D341Med (cell line): ENCODE results near the gene TMED4.
A peak's percentile ranks its signal among the peaks of the same experiment; 100 is the strongest.
"Not testable (repeated sequence)": the region's sequence is repeated elsewhere in the genome, so short reads cannot be mapped to it uniquely, and the experiment has no call there.

Experiments used
- DNase-seq: peaks from one replicate; pipeline ENCODE4 v3.0.0; 2012; ENCODE audit warnings: low spot score

The TMED4 gene

DNA sequence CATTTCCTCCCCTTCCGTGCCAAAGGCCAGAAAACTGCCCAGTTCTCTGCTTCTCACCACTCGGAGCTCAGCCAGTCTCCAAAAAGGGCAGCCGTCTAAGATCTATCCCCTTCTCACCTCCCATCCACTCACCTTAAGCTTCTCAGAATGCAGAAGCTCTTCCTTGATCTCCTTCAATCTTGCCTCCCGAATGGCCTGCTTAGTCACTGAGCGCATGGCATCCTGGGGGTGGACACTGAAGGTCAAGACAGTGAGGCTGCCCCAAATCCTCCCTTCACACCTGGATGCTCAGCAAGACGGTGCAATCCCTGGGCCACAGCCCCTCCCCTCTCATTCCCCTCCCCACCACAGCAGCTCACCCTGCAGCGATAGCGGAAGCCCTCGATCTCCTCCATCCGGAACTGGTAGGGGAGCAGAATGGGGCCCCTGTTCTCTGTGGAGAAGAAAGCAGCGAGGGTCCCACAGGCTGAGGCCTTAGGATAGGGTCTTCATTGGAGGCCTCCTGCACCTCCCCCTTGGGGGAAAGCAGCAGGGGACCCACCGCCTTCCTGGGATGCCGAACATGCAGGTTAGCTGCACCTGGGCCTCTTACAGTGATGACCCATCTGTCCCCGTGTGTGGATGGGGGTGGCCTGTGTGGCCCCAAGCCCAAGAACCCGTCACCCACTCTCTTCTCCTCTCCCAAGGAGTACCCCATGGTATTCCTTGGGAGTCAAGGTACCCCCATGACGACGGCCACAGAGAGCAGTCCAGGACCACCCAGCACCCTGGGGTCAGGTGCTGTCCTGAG, 13.1 kb downstream of the TMED4 start:
- DNase-seq, result no peak

DNA sequence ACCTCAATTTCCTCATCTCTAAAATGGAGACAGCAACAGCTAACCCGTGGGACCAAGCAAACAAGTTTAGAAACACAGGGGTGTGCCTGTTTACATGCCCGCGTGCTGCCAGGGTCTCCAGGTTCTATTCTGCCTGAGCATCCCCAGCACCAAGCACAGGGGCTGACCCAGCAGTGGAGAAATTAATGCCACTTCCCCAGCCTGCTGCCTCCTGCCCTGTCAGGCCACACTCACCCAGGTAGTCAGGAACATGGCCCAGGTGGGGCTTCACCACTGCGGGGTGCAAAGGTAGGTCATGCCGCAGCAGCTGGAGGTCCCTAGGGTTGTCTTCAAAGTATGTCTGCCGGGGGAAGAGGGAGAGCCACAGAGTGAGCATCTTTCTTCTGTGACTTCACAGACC, 14.1 kb downstream of the TMED4 start:
- no peak for DNase-seq

DNA sequence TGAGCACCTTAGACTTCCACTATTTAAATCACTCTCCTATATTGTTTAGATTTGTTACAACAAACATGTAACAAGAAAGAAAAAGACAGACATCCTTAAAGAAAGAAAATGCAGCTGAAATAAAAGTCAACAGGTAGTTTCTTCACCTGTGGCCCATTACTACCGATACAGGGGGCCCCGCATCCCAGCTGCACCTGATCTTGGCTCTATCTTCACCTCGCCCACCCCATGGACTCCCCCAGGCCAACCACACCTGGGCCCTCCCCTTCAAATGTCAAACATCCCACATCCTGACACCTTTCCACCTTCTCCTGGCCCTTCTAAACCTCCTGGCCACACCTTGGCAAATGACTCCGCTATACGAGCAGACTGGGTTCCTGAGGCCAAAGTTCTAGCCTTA, 15.4 kb downstream of the TMED4 start:
- no peak for DNase-seq

DNA sequence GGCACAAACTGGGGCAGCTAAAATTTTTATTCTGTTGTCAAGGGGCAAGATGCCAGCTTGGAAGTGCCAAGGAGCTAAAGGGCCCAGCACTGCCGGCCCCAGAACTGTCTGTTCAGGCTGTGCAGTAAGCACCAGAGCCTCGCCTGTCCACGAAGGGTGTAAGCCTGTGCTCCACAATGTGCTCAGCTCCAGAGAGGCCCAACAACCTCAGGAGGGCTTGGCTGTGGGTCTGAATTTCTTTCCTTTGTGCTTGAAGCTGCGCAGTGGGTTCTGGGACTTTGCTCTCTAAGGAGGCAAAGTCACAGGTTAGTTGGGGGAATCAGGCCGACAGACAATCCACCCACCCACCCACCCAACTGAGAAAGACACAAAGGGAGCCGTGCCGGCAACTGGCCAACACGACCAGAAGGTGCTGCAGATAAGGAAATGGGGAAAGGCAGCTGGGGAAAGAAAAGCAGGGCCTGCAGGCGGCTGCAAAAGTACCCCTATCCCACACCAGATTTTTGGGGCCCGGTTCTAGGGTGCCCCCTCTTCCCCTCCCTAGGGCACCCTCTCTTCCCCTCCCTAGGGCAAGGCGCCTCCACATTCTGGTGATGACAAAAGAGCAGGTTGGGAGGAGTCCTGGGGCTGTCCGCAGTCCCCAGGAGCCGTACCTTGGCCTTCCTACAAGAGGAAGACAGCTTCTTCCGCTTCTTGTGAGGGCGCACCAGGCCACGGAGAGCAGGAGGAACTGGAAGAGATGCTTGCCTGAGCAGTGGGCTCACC, 16.1 kb downstream of the TMED4 start:
- no peak for DNase-seq

DNA sequence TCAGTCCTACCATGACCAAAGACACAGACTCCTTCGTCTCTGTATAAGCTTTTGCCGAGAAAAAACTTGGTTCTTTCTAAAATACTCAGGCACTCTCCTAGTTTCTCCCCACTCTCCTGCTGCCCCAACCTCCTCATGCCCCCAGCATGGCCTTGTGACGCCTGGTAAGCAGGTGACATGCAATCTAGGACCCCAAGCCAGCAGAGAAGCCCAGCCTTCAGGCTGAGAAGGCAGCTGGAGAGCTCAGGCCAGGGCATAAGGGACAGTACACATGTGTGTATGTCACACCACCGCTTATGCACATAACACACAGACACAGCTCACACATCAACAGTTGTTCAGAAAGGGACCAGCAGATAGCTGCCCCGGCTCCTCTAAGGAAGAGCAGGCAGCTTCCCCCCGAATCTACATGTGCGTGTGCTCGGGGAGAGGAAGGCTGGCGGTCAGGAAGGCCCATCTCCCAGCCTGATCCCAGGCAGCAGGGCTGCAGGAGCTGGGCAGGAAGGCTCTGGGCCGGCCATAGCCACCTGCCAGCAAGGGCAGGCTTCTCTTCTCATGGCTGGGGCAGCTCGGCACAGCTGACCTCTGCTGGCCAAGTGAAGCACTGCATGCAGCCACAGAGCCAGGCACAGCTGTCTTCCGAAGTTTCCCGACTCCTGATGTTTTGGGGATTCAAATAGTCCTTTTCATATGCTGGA, 16.8 kb downstream of the TMED4 start:
- DNase-seq, result peak; percentile 88

DNA sequence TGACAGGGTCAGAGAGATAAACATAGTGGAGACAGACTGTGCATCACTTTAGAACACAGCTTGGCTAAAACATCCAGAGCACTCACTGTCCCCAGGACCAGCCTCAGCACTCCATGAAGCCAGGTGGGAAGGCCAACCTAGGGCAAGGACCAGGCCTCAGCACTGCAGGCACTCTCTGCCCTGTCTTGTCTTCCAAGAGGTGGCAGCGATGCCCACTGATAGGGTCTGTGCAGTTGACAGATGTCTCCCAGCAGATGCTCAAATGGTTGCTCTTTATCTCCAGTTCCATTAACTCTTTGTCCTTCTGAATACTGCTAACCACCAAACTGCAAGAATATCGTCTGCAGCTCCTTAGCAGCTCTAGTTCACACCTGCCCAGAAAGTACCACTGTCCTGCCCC, 17.4 kb downstream of the TMED4 start:
- no peak for DNase-seq

DNA sequence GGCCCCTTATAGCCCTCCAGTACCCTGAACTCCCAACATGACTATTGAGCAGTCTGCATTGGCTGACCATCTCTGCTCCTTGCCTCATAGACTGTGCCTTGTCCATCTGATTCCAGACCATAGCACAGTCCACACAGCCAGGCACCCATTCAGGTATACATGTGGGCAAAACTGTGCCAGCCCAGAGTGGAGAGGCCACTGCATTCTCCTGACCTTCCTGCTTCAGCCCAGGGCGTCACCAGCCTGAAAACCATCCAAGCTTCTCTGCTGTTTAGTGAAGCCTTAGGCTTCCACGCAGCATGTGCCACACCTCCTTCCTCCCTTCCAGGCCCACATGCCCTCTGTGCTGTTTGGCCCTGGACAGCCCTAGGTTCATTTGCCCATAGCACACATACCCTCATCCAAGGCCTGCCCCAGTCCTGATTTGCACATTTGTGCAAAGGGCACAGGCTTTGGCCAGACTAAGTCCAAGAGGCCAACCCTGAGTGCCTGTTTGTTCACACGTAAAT, 18.8 kb downstream of the TMED4 start:
- DNase-seq, result no peak

DNA sequence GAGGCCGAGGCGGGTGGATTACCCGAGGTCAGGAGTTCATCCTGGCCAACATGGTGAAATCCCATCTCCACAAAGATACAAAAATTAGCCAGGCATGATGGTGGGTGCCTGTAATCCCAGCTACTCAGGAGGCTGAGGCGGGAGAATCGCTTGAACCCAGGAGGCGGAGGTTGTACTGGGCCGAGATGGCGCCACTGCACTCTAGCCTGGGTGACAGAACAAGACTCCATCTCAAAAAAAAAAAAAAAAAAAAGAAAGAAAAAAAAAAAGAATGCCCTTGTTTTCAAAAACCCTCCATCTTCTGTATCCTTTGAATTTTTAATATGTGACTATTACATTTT, 19.4 kb downstream of the TMED4 start:
- DNase-seq, result not testable (repeated sequence)

DNA sequence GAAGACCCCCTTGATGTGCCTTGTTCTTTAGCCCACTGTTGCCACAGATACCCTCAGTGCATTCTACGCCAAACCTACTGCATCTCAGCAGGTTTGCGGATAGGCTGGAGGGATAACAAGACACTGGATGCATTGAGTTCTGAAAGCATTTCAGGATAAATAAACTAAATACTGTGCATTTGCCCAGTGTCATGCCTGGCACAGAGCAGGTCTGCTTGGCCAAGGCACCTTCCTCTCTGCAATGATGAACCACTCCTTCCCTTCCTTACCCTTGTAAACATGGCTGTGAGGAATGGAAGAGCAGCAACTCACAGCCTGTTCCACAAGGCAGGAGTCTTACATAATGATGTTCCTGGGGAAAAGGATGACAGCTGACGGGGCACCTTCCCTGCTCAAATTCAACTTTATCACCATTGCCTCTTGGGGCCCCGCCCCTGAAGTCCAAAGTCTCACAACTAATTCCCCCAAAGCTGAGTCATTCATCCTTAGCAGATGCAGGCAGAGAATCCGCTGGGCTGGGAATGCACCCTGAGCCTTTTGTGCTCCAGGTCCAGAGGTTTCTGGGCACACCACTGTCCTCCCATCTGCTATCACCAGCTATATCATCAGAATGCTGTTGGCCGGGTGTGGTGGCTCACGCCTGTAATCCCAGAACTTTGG, 19.9 kb downstream of the TMED4 start:
- no peak for DNase-seq

DNA sequence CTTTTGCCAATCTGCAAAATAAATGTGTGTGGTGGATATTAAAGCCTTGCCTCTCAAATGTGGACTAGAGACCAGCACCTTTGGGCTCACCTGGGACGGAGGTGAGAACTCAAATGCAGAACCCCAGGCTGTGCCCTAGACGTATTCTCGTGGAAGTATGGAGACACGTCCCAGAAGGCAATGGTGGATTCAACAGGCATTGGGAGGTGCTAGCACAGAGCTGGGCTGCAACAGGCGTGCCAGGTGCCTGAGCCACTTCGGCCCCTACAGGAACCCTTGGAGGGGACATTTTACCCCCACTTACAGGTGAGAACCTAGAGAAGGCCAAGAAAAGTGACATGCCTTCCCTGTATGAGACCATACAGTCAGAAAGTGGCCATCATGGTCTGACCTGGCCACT, 20.6 kb downstream of the TMED4 start:
- no peak for DNase-seq

DNA sequence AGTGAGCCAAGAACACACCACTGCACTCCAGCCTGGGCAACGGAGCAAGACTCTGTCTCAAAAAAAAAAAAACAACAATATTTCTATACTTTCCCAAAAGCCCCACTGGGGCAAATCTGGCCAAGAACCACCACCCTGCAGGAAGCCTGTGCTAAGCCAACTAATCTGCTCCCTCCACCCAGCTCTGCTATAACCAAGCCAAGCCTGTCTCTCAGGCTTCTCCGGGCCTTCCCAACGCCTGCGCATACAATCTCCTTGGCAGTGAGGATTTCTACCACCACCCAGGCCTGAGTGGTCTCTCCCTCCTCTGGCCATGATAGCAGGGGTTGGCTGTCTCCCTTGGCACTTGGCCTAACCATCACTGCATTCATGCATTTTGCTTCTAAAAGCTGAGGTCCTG, 22.5 kb downstream of the TMED4 start:
- DNase-seq, result no peak

DNA sequence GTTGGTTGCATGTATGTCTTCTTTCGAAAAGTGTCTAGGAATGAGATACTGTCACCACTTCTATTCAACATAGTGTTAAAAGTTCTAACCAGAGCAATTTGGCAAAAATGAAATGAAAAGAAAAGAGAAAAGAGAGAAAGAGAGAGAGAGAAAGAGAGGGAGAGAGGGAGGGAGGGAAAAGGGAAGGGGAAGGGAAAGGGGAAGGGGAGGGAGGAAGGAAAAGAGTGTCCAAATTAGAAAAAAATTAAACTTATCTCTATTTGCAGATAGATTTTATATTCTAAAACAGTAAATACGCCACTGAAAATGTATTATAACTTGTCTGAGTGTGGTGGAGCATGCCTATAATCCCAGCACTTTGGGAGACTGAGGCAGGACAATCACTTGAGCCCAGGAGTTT, 24.5 kb downstream of the TMED4 start:
- DNase-seq, result no peak

DNA sequence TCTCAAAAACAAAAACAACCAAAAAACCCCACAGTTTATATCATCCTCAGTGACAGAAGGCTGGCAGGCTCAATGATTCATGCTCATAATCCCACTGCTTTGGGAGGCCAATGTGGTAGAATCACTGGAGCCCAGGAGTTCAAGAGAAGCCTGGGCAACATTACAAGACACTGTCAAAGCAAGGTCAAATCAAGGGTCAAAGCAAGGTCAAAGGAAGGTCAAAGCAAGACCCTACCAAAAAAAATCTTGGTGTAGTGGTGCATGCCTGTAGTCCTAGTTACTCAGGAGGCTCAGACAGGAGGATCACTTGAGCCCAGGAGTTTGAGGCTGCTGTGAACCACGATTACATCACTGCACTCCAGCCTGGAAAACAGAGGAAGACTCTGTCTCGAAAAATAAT, 26.7 kb downstream of the TMED4 start:
- no peak for DNase-seq

DNA sequence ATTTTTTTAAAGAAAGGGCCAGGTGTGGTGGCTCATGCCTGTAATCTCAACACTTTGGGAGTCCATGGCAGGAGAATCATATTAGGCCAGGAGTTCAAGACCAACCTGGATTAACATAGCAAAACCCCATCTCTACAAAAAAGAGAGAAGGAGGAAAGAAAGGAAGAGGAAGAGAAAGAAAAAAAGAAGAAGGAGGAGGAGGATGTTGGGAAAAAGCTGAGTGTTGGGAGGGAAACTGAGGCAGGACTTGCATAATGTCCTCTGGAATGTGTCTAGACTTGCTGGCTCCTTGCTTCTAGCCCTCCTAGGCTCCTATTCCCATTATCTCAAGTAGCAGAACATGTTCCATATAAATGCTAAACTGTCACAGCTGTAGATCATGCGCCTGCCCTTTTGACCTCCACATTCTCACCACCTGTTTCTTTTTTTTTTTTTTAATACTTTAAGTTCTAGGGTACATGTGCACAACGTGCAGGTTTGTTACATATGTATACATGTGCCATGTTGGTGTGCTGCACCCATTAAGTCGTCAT, 29.5 kb downstream of the TMED4 start:
- not testable (repeated sequence) for DNase-seq

DNA sequence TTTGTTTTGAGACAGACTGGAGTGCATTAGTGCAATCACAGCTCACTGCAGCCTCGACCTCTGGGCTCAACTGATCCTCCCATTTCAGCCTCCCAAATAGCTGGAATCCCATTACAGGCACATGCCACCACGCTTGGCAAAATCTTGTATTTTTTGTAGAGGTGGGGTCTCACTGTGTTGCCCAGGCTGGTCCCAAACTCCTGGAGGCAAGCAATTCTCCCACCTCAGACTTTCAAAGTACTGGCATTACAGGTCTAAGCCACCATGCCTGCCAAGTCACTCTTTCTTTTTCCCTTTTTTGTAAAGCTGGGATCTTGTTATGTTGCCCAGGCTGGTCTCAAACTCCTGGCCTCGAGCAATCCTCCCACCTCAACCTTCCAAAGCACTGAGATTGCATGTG, 32.6 kb downstream of the TMED4 start:
- DNase-seq, result no peak

DNA sequence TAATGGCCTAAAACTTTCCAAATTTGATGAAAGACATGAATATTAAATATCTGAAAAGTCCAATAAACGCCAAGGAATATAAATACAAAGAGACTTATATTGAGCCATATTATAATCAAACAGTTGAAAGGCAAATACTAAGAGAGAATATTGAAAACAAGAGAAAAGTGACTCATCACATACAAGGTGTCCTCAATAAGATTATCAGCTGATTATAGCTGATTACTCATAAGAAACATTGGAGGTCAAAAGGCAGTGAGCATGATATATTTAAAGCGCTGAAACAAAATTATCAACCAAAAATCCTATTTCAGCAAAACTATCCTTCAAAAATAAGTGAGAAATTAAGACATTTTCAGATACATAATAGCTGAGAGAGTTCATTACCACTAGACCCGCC, 33.1 kb downstream of the TMED4 start:
- no peak for DNase-seq

DNA sequence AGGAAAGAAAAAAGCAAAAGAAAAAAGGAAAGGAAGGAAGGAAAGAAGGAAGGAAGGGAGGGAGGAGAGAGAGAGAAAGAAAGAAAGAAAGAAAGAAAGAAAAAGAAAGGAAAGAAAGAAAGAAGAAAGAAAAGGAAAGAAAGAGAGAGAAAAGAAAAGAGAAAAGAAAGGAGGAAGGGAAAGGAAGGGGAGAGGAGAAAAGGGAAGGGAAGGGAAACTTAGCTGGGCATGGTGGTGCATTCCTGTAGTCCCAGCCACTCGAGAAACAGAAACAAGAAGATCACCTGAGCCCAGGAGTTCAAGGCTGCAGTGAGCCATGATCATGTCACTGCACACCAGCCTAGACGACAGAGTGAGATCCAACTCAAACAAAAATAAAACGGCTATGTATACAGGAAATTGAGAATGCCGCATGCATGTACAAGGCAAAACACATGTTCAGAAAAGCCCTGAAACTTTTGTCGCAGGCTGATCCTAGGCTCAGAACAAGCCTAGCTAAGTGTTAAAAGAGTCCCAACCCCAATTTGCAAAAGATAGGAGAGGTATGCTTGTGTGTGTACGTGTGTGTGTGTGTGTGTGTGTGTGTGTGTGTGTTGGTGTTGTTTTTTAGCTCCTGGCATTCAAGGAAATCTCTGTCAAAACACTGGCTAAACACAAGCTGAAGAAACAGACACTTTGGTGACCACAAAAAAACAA, 34.3 kb downstream of the TMED4 start:
- DNase-seq, result no peak

DNA sequence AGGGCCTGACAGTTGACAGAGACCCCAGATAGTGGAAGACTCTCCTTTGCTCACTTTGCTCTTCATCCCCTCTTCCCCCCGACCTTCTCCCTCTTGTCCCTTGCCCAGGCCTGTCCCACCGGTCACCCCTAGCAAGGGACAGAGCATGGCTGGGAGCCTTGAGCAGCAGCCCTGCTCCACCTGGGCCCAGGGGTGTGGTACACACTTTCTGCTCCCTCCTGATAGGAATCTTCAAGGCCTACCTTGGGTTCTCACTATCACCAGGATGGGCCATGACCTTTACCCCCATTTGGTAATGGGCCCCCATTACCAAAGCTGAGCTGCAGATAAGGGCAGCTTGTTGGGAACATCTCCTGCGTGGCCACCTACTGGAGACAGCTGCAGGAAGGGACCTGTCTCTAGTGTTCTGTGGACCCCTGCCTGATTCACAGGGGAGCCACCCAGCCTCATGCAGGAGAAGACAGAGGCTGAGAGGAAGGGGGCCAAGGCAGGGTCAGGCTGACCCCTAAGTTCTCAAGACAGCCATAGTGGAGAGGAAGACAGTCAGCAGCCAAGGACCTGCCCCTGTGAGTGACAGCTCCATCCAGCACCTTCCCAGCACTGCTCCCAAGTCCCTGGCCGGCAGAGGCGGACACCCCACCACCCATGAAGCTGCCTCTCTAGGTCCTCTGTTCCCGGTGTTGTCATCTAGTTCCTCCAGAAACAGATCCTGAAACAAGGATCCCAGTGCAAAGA, 40.0 kb downstream of the TMED4 start:
- DNase-seq, result no peak

DNA sequence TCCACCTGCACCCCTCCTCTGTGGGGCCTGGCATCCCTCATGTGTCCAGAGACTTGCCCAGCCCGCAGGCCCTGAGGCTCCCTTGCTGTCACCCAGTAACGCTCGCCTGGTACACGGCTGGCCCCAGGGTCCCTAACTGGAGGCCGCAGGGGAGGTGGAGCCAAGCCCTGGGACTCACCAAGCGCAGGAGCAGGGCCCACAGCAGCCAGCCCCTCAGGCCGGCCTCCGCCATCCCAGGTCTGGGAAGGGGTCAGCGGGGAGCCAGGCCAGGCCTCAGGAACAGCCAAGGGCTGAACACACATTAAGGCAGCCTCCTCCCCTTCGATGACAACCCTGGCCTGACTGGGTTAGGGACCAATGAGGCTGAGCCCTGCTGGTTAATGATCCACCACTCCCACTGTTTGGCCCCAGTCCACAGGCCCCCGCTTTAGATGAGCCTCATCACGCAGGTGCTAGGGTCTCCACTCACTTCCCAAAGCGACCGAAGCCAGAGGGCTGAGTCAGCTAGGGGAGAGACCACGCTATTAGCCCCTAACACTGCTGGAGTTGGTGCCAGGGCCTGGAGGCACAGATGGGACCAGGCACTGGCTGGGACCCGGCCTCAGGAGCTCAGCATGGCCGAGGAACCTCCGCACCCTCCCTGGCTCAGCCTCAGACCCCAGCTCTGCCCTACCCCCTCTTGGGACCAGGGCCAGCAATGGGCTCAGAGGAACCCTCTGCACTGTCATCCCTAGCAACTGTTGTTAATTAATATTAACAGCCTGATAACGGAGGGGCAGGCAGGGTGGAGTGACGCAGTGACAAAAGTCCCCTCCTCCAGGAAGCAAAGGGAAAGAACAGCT, 40.8 kb downstream of the TMED4 start, which contains the start of gene NPC1L1:
Gene NPC1L1 (minus strand): TSS at position 303 of the 842 bp plus-strand sequence. CDS start 71 bp downstream, at position 232.
- DNase-seq, result peak; percentile 18

DNA sequence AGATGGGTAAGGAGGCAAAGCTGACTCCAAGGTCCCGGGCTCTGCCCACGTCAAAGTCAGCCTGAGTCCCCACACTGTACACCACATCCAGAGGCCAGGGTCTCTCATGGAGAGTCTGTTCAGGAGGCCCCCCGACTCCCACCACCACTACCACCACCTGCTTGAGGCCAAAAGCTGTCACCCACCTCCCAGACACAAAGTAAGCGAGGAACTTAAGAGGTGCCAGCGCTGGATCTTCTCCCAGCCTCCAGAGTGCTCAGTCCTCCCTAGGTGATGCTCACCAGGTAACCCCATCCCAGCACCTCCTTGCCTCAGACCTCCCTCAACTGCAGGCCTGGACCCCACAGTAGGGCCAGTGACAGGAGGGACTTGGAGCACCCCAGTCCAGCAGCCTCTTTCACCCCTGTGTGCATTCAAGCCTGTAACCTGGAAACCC, 41.4 kb downstream of the TMED4 start:
- DNase-seq, result no peak
